GM19099 (cell line): ENCODE measurements around the gene C2CD2L.

Experiments used
- POLR2A ChIP-seq: IDR thresholded peaks from 3 replicates; pipeline ENCODE4 v1.6.1; 2011; ENCODE audit warnings: low read depth; ENCODE audit not compliant: insufficient read length; ENCODE audit errors: extremely low read depth

The C2CD2L gene

GRCh38 chr11:119106564-119107537 lies at the start of gene C2CD2L:
Gene C2CD2L (plus strand): TSS chr11:119107344. CDS start chr11:119107742, 398 bp downstream.
- peak; percentile 64 for TF ChIP-seq POLR2A

GRCh38 chr11:119061256-119061655 lies 45.9 kb upstream of the C2CD2L start:
- no peak for TF ChIP-seq POLR2A

GRCh38 chr11:119062779-119063178 lies 44.4 kb upstream of the C2CD2L start:
- TF ChIP-seq POLR2A = no peak

- no peak for TF ChIP-seq POLR2A
These were observed 41.8 kb upstream of the C2CD2L start for GRCh38 chr11:119065369-119065768.

GRCh38 chr11:119067371-119068222 lies 39.5 kb upstream of the C2CD2L start, which contains the start of gene VPS11:
Gene VPS11 (plus strand): TSS chr11:119067818. CDS start chr11:119067824, 6 bp downstream.
- peak; percentile 90 for TF ChIP-seq POLR2A

GRCh38 chr11:119077839-119078238 lies 29.3 kb upstream of the C2CD2L start:
- no peak for TF ChIP-seq POLR2A

- no peak for TF ChIP-seq POLR2A
These were observed 28.3 kb upstream of the C2CD2L start for GRCh38 chr11:119078675-119079420.

- no peak for TF ChIP-seq POLR2A
These were observed 25.4 kb upstream of the C2CD2L start for GRCh38 chr11:119081682-119082260.

- TF ChIP-seq POLR2A = peak; percentile 89
These were observed 22.3 kb upstream of the C2CD2L start, which contains the start of gene HMBS for GRCh38 chr11:119084663-119085436. Gene HMBS (plus strand): TSS chr11:119084881. CDS start chr11:119085034, 153 bp downstream.

- TF ChIP-seq POLR2A = no peak
These were observed 21.7 kb upstream of the C2CD2L start for GRCh38 chr11:119085437-119085847.

- TF ChIP-seq POLR2A = no peak
These were observed 20.0 kb upstream of the C2CD2L start for GRCh38 chr11:119087123-119087522.

- no peak for TF ChIP-seq POLR2A
These were observed 19.4 kb upstream of the C2CD2L start for GRCh38 chr11:119087747-119088241.

- TF ChIP-seq POLR2A = no peak
These were observed 18.7 kb upstream of the C2CD2L start for GRCh38 chr11:119088406-119088805.

- TF ChIP-seq POLR2A = no peak
These were observed 17.8 kb upstream of the C2CD2L start for GRCh38 chr11:119089319-119089718.

- no peak for TF ChIP-seq POLR2A
These were observed 16.0 kb upstream of the C2CD2L start for GRCh38 chr11:119091178-119091577.
